Activated CD4-positive, alpha-beta memory T cell treated with anti-CD3 and anti-CD28 coated beads for 36 hours (primary cell): Measurements from ENCODE around the gene ISLR2. TPM values are rescaled to one million over a fixed set of nuclear protein-coding genes. Genes with fewer than 3 reads are reported as not detected.

Experiments used
- CTCF ChIA-PET: fragments of 350-600 bp; sonication (Branson Sonifier 250); formaldehyde crosslinking; loops from one replicate; lab custom pipeline; 2021; ENCODE audit warnings: antibody characterized with exemption, inconsistent platforms; lab: Charles Lee
- POLR2A ChIA-PET: fragments of 350-600 bp; sonication (Branson Sonifier 250); formaldehyde crosslinking; loops from one replicate; lab custom pipeline; 2021; ENCODE audit warnings: antibody characterized with exemption; lab: Charles Lee
- DNase-seq: peaks from one replicate; pipeline ENCODE4 v3.0.0-alpha.2; 2020
- H3K27ac Mint-ChIP-seq: one replicate; pipeline ENCODE4 v1.8.0; 2021; ENCODE audit warnings: mixed read lengths
- H3K27me3 Mint-ChIP-seq: one replicate; pipeline ENCODE4 v1.8.0; 2021; ENCODE audit warnings: mixed read lengths
- H3K36me3 Mint-ChIP-seq: one replicate; pipeline ENCODE4 v1.8.0; 2021; ENCODE audit warnings: mixed read lengths
- H3K4me1 Mint-ChIP-seq: one replicate; pipeline ENCODE4 v1.8.0; 2021; ENCODE audit warnings: low read depth, mixed read lengths
- H3K4me3 Mint-ChIP-seq: one replicate; pipeline ENCODE4 v1.8.0; 2021; ENCODE audit warnings: mild to moderate bottlenecking, mixed read lengths
- H3K9me3 Mint-ChIP-seq: one replicate; pipeline ENCODE4 v1.8.0; 2021; ENCODE audit warnings: mixed read lengths
- intact Hi-C: fragments of 100-400 bp; cut with micrococcal nuclease; formaldehyde crosslinking; loops from one replicate; pipeline ENCODE4 v1.15.1; 2023
- total RNA-seq, 2 experiments: library from RNA; stranded (reverse); gene quantifications; one replicate each; pipeline ENCODE4 v1.2.3, GENCODE V29; 2021

Gene ISLR2
- total RNA-seq, 2 experiments from 2014 or later, result not detected

DNA sequence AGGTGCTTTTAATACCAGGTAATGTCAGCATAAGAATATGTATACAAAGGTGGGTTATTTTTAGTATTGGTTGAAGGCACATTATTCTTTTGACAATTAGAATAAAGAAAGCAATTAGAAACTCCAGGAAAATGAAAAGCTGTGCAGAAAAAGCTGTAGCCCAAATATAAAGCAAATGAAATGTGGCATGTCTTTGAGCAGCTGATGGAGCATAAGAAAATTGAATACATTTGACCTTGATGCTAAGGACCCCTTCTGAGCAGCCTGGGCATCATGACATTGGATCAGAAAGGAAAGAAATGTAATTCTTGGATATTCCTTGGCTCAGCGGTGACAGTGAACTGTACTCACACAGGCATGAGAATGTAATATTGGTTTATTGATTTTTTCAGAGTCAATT is 35.1 kb downstream of the ISLR2 start:
- H3K4me3 Mint-ChIP-seq, result no peak overlapping the region

GRCh38 chr15:74167891-74168331 is 37.5 kb downstream of the ISLR2 start:
- CTCF ChIA-PET, result no interaction called here
- no peak overlapping the region for H3K4me3 Mint-ChIP-seq
- intact Hi-C loops, result no loop called here
- no peak for DNase-seq
- POLR2A ChIA-PET, result no interaction called here
- H3K36me3 Mint-ChIP-seq, result no peaks in the 10 kb centered on the region
- peaks cover 8% of the 10 kb centered on the region for H3K27me3 Mint-ChIP-seq
- H3K4me1 Mint-ChIP-seq, result no peaks in the 10 kb centered on the region
- H3K27ac Mint-ChIP-seq, result no peak overlapping the region
- peaks cover 2% of the 10 kb centered on the region for H3K9me3 Mint-ChIP-seq

More for the DNA sequence above, 35.1 kb downstream of the ISLR2 start:
- intact Hi-C loops, result no loop called here
- DNase-seq, result no peak
- H3K36me3 Mint-ChIP-seq, result no peaks in the 10 kb centered on the region
- POLR2A ChIA-PET, result no interaction called here
- peaks cover 12% of the 10 kb centered on the region for H3K27me3 Mint-ChIP-seq
- no peak overlapping the region for H3K27ac Mint-ChIP-seq
- CTCF ChIA-PET, result no interaction called here
- peaks cover 2% of the 10 kb centered on the region for H3K9me3 Mint-ChIP-seq
- H3K4me1 Mint-ChIP-seq, result no peaks in the 10 kb centered on the region

DNA sequence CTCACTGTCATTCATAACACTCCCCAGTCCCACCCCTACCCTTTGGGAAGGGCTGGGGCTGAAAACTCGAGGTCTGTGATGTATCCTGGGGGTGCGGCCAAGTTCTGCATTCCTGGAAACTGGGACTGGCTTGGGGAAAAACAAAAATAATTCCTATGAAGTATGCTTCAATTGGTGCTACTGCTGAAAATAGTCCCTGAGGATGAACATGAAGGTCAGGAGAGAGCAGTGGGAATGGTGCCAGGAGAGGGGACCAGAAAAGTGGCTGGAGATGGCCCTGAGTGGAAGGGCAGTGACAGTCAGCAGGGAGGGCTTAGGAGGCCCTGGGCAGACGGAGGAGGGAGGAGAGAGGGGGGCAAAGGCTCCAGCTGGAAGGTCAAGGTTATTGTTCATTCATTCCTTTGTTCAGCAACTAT is 38.3 kb downstream of the ISLR2 start:
- Mint-ChIP-seq H3K4me3 (no peak overlapping the region), H3K27ac (no peak overlapping the region), H3K4me1 (no peaks in the 10 kb centered on the region), H3K36me3 (no peaks in the 10 kb centered on the region), H3K27me3 (peaks cover 6% of the 10 kb centered on the region), H3K9me3 (peaks cover 2% of the 10 kb centered on the region)
- CTCF ChIA-PET, result no interaction called here
- no peak for DNase-seq
- intact Hi-C loops, result no loop called here
- POLR2A ChIA-PET, result no interaction called here

- Mint-ChIP-seq H3K9me3 (no peaks in the 10 kb centered on the region), H3K4me3 (no peak overlapping the region), H3K4me1 (no peaks in the 10 kb centered on the region), H3K27ac (no peak overlapping the region), H3K36me3 (no peaks in the 10 kb centered on the region), H3K27me3 (peaks cover 1% of the 10 kb centered on the region)
- ChIA-PET CTCF (no interaction called here), POLR2A (no interaction called here)
- no peak for DNase-seq
- intact Hi-C loops, result no loop called here
These were observed 39.9 kb downstream of the ISLR2 start for GRCh38 chr15:74170071-74170844.

DNA sequence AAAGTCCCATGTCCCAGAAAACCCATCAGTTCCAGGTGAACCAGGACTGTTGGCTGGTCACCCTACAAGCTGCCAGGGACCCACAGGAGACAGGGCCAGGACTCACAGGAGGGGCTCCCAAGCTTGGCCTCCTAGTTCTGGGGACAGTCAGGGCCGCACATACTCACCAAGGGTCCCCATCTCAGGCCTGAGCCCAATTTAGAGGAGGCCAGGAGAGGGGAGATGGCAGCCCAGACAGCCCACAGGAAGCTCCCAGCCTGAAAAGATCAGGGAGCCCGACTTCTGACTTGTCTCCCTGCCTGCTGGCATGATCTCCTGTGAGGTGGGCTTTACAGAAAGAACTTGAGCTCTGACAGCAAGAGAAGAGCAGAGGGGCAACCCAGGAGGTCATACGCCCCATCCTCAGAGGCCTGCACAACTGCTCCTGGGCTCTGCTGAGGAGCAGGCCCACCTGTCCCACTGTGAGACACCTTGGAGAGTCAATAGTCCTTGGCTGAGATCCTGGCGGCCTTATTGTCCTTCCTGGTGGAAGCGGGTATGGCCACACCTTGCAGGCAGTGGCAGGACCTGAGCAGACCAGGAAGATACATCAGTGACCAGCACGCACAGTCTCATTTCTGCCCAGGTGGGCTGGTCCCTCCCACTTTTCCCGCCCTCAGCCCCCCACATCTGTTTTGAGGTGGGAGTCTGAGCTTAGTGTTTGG is 40.6 kb downstream of the ISLR2 start:
- H3K9me3 Mint-ChIP-seq, result no peaks in the 10 kb centered on the region
- no peak overlapping the region for H3K4me3 Mint-ChIP-seq
- CTCF ChIA-PET, result no interaction called here
- no peak overlapping the region for H3K27ac Mint-ChIP-seq
- no peaks in the 10 kb centered on the region for H3K36me3 Mint-ChIP-seq
- intact Hi-C loops, result no loop called here
- no peak for DNase-seq
- H3K4me1 Mint-ChIP-seq, result no peaks in the 10 kb centered on the region
- no peaks in the 10 kb centered on the region for H3K27me3 Mint-ChIP-seq
- POLR2A ChIA-PET, result no interaction called here

GRCh38 chr15:74171965-74172541 is 41.7 kb downstream of the ISLR2 start:
- intact Hi-C loops, result no loop called here
- Mint-ChIP-seq H3K9me3 (no peaks in the 10 kb centered on the region), H3K4me3 (no peak overlapping the region), H3K4me1 (no peaks in the 10 kb centered on the region), H3K27ac (no peak overlapping the region), H3K27me3 (no peaks in the 10 kb centered on the region), H3K36me3 (no peaks in the 10 kb centered on the region)
- DNase-seq, result no peak
- POLR2A ChIA-PET, result no interaction called here
- CTCF ChIA-PET, result no interaction called here

DNA sequence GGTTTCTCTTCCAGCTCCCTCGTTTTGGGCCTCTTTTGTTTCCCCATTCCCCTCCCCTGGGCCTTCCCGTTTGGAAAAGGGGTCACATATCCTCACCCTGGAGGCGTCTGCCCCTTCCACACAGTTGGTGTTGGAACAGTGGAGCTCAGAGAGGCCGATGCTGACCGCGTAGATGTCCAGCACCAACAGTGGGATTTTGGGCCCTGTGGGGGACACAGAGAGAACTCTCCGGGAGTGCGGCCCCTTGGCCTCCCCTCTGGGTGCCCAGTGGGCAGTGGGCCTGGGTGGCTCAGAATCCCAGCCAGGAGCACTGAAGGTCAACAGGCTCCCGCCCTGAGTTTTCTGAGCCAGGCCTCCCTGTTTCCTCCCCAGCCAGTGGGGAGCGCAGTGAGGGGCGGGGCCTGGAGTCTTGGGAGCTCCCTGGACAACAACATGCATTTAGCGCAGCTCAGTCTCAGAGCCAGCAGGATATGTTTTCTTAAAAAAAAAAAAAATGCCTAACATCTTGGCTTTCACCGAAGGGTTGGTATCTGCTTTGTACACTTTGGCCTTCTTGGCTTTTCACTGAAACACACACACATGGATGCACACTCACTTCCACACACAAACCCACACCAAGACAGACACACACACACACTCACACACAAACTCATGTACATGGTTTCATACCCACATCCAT is 42.5 kb downstream of the ISLR2 start:
- Mint-ChIP-seq H3K4me3 (no peak overlapping the region), H3K9me3 (no peaks in the 10 kb centered on the region), H3K4me1 (no peaks in the 10 kb centered on the region), H3K27me3 (no peaks in the 10 kb centered on the region), H3K27ac (no peak overlapping the region), H3K36me3 (no peaks in the 10 kb centered on the region)
- ChIA-PET POLR2A (no interaction called here), CTCF (no interaction called here)
- no peak for DNase-seq
- intact Hi-C loops, result no loop called here

- no peaks in the 10 kb centered on the region for H3K9me3 Mint-ChIP-seq
- H3K4me3 Mint-ChIP-seq, result no peak within 1 kb of the TSS
- H3K4me1 Mint-ChIP-seq, result no peaks in the 10 kb centered on the region
- no peaks in the 10 kb centered on the region for H3K27me3 Mint-ChIP-seq
- ChIA-PET POLR2A (no interaction called here), CTCF (no interaction called here)
- no peak for DNase-seq
- intact Hi-C loops, result no loop called here
- no peaks in the 10 kb centered on the region for H3K36me3 Mint-ChIP-seq
- H3K27ac Mint-ChIP-seq, result no peak within 1 kb of the TSS
These were observed 43.2 kb downstream of the ISLR2 start, which contains the start of gene ISLR for GRCh38 chr15:74173380-74174218. Gene ISLR (plus strand): TSS chr15:74173710. CDS start chr15:74174859, 1,149 bp downstream.

DNA sequence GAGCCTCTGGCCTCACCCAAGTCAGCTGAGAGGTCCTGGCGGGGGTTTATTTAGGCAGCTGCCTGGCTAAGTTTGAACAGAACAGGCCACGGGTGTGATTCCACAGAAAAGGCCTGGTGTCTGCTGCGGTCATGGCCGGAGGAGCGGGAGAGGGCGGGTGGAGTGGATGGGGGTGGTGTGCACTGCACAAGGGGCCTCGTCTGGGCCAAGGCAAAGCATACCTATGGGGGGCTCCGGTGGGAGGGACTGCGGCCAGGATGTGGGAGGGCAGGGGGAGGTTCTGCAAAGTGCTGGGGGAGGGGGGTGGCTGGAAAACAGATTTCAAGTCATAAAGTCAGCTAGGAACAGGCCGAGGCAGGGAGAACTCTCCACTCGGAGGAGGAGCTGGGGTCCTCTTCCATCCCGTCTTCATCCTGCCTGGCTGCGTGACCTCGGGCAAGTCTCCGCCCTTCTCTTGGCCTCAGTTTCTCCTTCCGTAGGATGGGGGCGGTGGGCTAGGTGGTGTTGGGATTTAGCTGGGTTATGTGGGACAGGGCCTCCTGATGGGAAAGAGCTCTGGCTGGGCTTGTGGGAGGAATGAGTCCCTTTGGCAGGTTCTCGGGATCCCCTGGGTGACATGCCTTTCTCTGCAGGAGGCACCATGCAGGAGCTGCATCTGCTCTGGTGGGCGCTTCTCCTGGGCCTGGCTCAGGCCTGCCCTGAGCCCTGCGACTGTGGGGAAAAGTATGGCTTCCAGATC is 44.0 kb downstream of the ISLR2 start:
- DNase-seq, result no peak
- intact Hi-C loops, result no loop called here
- no peaks in the 10 kb centered on the region for H3K4me1 Mint-ChIP-seq
- peaks cover 4% of the 10 kb centered on the region for H3K27me3 Mint-ChIP-seq
- H3K4me3 Mint-ChIP-seq, result no peak overlapping the region
- ChIA-PET CTCF (no interaction called here), POLR2A (no interaction called here)
- no peak overlapping the region for H3K27ac Mint-ChIP-seq
- no peaks in the 10 kb centered on the region for H3K9me3 Mint-ChIP-seq
- no peaks in the 10 kb centered on the region for H3K36me3 Mint-ChIP-seq

DNA sequence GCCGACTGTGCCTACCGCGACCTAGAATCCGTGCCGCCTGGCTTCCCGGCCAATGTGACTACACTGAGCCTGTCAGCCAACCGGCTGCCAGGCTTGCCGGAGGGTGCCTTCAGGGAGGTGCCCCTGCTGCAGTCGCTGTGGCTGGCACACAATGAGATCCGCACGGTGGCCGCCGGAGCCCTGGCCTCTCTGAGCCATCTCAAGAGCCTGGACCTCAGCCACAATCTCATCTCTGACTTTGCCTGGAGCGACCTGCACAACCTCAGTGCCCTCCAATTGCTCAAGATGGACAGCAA is 44.5 kb downstream of the ISLR2 start:
- DNase-seq, result no peak
- intact Hi-C loops, result no loop called here
- H3K9me3 Mint-ChIP-seq, result no peaks in the 10 kb centered on the region
- no peak overlapping the region for H3K4me3 Mint-ChIP-seq
- H3K27me3 Mint-ChIP-seq, result peaks cover 4% of the 10 kb centered on the region
- POLR2A ChIA-PET, result no interaction called here
- CTCF ChIA-PET, result no interaction called here
- no peak overlapping the region for H3K27ac Mint-ChIP-seq
- no peaks in the 10 kb centered on the region for H3K4me1 Mint-ChIP-seq
- no peaks in the 10 kb centered on the region for H3K36me3 Mint-ChIP-seq
